MM.1S (cell line): ENCODE data around the gene EPHA6.

Source experiments
- CTCF ChIP-seq: fragments of 300-600 bp; sonication (generic); IDR thresholded peaks from 2 replicates; pipeline ENCODE4 v1.5.1; 2016; ENCODE audit warnings: antibody characterized with exemption, low read length, mixed read lengths
- EZH2 ChIP-seq: fragments of 300-600 bp; sonication (generic); optimal IDR thresholded peaks from 2 replicates; pipeline ENCODE3; 2017; ENCODE audit warnings: low read depth, mild to moderate bottlenecking, antibody characterized with exemption, low read length, mixed read lengths

DNA sequence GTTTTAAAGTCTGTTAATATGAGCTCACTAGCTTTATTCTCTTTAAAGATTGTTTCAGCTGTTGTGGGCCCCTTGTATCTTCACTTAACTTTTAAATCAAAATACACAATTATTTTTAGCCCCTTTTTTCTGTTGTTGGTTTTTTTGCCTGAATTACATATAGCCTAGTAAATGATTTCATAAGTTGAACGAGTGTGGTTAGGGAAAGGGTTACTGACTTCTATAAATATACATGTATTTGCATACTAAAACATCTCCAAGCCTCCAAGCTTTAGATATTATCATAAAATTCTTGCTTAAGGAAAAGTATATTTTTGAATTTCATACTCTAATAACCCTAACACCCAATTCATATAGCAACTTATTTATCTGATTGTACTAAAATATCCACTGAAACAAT lies 877.0 kb downstream of the EPHA6 start:
- TF ChIP-seq CTCF (no peak), EZH2 (no peak)
